SU-DHL-6 (cell line): ENCODE measurements around the gene FAM43A.

ENCODE experiments used
- H2AFZ ChIP-seq: fragments of 200-600 bp; sonication (generic); 2 replicates; pipeline ENCODE4 v1.6.1; 2014; ENCODE audit warnings: low read depth, mild to moderate bottlenecking, moderate library complexity, mixed read lengths, antibody characterized with exemption, low read length; ENCODE audit not compliant: severe bottlenecking
- H3F3A ChIP-seq: fragments of 200-600 bp; shearing (Covaris generic); 2 replicates; pipeline ENCODE4 v1.6.0; 2016; ENCODE audit warnings: antibody characterized with exemption, mild to moderate bottlenecking; ENCODE audit not compliant: insufficient read depth
- H3K27ac ChIP-seq: fragments of 200-600 bp; sonication (generic); 2 replicates; pipeline ENCODE4 v1.5.1; 2016; ENCODE audit warnings: low read depth, mild to moderate bottlenecking, low read length, moderate library complexity, mixed read lengths
- H3K27me3 ChIP-seq: fragments of 200-600 bp; sonication (generic), shearing (Covaris generic); 2 replicates; pipeline ENCODE4 v1.6.0; 2014; ENCODE audit warnings: mild to moderate bottlenecking, low read length
- H3K36me3 ChIP-seq: fragments of 200-600 bp; sonication (generic); 2 replicates; pipeline ENCODE4 v1.6.1; 2014; ENCODE audit warnings: mild to moderate bottlenecking, low read length, mixed read lengths
- H3K4me2 ChIP-seq: fragments of 300-600, 200-600 bp; shearing (Covaris generic), sonication (generic); 2 replicates; pipeline ENCODE4 v1.6.0; 2014; ENCODE audit warnings: low read length, low read depth, mild to moderate bottlenecking; ENCODE audit not compliant: poor library complexity, severe bottlenecking
- H3K4me3 ChIP-seq: fragments of 200-600 bp; sonication (generic); 2 replicates; pipeline ENCODE4 v1.5.1; 2014; ENCODE audit warnings: antibody characterized with exemption, low read length, mild to moderate bottlenecking, mixed read lengths; ENCODE audit not compliant: insufficient read depth, poor library complexity, severe bottlenecking
- H3K79me2 ChIP-seq: fragments of 200-600 bp; sonication (generic); 2 replicates; pipeline ENCODE4 v1.6.1; 2014; ENCODE audit warnings: mild to moderate bottlenecking, low read length, moderate library complexity; ENCODE audit not compliant: insufficient read depth
- H3K9ac ChIP-seq: fragments of 200-600 bp; sonication (generic); 2 replicates; pipeline ENCODE4 v1.7.0; 2014; ENCODE audit warnings: mild to moderate bottlenecking, low read length
- H3K9me2 ChIP-seq: fragments of 200-600 bp; sonication (generic); replicated peaks from 2 replicates; pipeline ENCODE4 v1.6.1; 2014; ENCODE audit warnings: low read length; ENCODE audit not compliant: insufficient read depth
- H3K9me3 ChIP-seq: fragments of 200-600 bp; sonication (generic); 2 replicates; pipeline ENCODE4 v1.6.1; 2014; ENCODE audit warnings: low read length, mixed read lengths; ENCODE audit not compliant: insufficient read depth
- H4K20me1 ChIP-seq: fragments of 200-600 bp; sonication (generic); 2 replicates; pipeline ENCODE4 v1.6.1; 2014; ENCODE audit warnings: low read depth, mild to moderate bottlenecking, antibody characterized with exemption, low read length, moderate library complexity, mixed read lengths
- EZH2phosphoT487 ChIP-seq: fragments of 200-600 bp; sonication (generic), shearing (Covaris generic); conservative IDR thresholded peaks from 2 replicates; pipeline ENCODE4 v1.6.1; 2018; ENCODE audit warnings: mild to moderate bottlenecking, antibody characterized with exemption, low read length, moderate library complexity, mixed read lengths
- TF ChIP-seq, protein P1 (sequence below): fragments of 200-600 bp; sonication (generic); IDR thresholded peaks from one replicate; pipeline ENCODE4 v1.5.1; 2017; ENCODE audit warnings: antibody characterized with exemption, mild to moderate bottlenecking, low read length, moderate library complexity; ENCODE audit not compliant: insufficient read depth, poor library complexity, severe bottlenecking

The FAM43A gene

DNA sequence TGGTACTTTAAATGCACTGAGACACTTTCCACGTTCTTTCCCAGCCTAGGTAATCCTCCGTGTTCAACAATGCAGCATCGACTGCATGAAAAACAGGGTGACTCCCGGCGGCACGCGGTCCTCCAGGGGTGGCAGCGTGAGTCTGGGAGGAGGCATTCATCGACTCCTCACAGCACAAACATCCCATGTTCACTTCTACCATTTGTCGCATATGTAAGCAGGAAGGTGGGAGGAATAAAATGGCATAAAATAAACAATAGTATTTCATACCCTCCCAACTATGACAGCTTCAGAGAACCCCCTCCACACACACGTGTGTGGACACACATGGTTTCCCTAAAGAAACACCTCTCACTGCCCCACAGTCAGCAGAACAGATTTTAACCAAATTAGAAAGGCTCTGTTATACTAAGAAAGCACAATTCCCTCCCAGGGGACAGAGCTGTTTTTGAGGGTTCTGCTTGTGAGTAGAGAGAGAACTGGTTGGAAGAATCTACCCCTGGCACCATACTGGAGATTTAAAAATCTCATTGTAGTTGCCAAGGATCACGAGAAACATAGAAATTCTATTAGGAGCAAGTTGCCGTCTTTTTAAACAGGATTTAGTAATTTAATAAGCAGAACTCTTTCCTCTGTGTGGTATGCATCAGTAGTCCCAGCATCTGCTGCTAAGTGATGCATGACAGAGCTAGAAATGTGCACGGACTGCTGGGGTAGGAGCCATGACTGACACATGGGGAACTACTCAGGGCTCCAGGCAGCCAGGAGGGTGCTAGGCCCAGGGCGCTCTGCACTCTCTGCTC is 6.0 kb downstream of the FAM43A start:
- Histone ChIP-seq H3K9ac (peak overlapping the region; percentile 11; the same call in 1 of the 2 replicates), H3K9me3 (no peaks in the 10 kb centered on the region), H3K27ac (peak overlapping the region; percentile 87), H3K27me3 (no peaks in the 10 kb centered on the region), H3K4me2 (peak overlapping the region; percentile 44), H3K4me3 (peak overlapping the region; percentile 2), H3K36me3 (no peaks in the 10 kb centered on the region), H3F3A (peaks cover 26% of the 10 kb centered on the region), H4K20me1 (no peaks in the 10 kb centered on the region), H2AFZ (no peak overlapping the region), H3K79me2 (no peaks in the 10 kb centered on the region), H3K9me2 (no peaks in the 10 kb centered on the region)
- TF ChIP-seq EZH2phosphoT487: no peak
- TF ChIP-seq, protein P1, sequence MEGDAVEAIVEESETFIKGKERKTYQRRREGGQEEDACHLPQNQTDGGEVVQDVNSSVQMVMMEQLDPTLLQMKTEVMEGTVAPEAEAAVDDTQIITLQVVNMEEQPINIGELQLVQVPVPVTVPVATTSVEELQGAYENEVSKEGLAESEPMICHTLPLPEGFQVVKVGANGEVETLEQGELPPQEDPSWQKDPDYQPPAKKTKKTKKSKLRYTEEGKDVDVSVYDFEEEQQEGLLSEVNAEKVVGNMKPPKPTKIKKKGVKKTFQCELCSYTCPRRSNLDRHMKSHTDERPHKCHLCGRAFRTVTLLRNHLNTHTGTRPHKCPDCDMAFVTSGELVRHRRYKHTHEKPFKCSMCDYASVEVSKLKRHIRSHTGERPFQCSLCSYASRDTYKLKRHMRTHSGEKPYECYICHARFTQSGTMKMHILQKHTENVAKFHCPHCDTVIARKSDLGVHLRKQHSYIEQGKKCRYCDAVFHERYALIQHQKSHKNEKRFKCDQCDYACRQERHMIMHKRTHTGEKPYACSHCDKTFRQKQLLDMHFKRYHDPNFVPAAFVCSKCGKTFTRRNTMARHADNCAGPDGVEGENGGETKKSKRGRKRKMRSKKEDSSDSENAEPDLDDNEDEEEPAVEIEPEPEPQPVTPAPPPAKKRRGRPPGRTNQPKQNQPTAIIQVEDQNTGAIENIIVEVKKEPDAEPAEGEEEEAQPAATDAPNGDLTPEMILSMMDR: no peak

DNA sequence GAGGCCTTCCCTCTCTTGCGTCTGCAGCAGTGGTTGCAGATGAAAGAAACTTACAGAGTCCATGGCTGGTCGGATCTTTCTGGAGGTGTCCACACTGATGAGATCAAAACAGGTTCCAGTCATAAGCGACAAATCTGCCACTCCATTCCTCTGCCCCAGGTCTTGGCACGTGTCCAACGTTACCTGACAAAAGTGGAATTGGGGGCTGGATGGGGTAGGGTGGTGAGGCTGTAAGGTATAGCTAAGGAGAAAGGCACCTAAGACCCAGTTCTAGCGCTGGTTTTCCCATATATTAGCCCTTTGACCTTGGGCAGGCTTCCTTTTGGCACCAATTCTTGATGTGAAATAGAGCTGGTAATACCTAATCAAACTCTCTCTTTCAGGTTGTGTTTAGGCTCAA is 11.0 kb downstream of the FAM43A start:
- Histone ChIP-seq H3K9ac (no peak overlapping the region), H3K36me3 (no peaks in the 10 kb centered on the region), H3F3A (peaks cover 6% of the 10 kb centered on the region), H2AFZ (no peak overlapping the region), H3K27ac (no peak overlapping the region), H3K4me3 (no peak overlapping the region), H3K9me2 (no peaks in the 10 kb centered on the region), H3K4me2 (no peak overlapping the region), H4K20me1 (no peaks in the 10 kb centered on the region), H3K27me3 (no peaks in the 10 kb centered on the region), H3K9me3 (no peaks in the 10 kb centered on the region), H3K79me2 (no peaks in the 10 kb centered on the region)
- no peak for TF ChIP-seq EZH2phosphoT487
- TF ChIP-seq, protein P1: no peak

DNA sequence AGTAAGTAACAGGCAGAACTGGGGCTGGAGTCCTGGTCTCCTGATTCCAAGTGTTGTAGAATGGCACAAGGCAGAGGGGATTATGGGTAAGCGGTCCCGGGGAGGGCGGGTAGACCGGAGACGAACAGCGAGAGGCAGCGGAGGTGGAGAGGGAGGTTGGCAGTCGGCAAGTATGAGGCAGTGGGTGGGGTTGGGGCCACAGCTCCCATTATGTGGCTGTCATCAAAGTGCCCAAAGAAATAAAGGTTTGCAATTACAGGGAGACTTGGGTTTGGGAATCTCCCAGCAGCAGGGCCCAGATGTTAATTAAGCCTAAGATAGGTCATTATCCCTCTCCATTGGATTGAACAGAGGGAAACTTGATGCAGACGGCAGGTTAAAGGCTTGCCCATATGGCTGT is 16.9 kb downstream of the FAM43A start:
- H3F3A ChIP-seq: no peaks in the 10 kb centered on the region
- no peaks in the 10 kb centered on the region for H3K79me2 ChIP-seq
- no peak for TF ChIP-seq EZH2phosphoT487
- TF ChIP-seq, protein P1: no peak
- no peak overlapping the region for H3K27ac ChIP-seq
- H3K4me3 ChIP-seq: no peak overlapping the region
- no peaks in the 10 kb centered on the region for H3K27me3 ChIP-seq
- no peak overlapping the region for H3K9ac ChIP-seq
- H3K9me3 ChIP-seq: no peaks in the 10 kb centered on the region
- no peaks in the 10 kb centered on the region for H3K9me2 ChIP-seq
- no peaks in the 10 kb centered on the region for H4K20me1 ChIP-seq
- H3K36me3 ChIP-seq: no peaks in the 10 kb centered on the region
- H3K4me2 ChIP-seq: no peak overlapping the region
- H2AFZ ChIP-seq: no peak overlapping the region
